ENCODE results near the gene PRKAR1B.

The PRKAR1B gene

GRCh38 chr7:516606-517456 is 210.2 kb downstream of the PRKAR1B start:
- DNase-seq: peak; percentile 46

GRCh38 chr7:516216-516605 is 210.9 kb downstream of the PRKAR1B start:
- DNase-seq: no peak

- DNase-seq: no peak
These were observed 211.5 kb downstream of the PRKAR1B start for GRCh38 chr7:515628-516027.

- no peak for DNase-seq
These were observed 212.2 kb downstream of the PRKAR1B start for GRCh38 chr7:514651-515598.

GRCh38 chr7:514242-514641 is 212.8 kb downstream of the PRKAR1B start:
- DNase-seq: no peak

GRCh38 chr7:513521-514166 is 213.4 kb downstream of the PRKAR1B start:
- DNase-seq: no peak

GRCh38 chr7:512541-513311 is 214.4 kb downstream of the PRKAR1B start:
- DNase-seq: no peak

- DNase-seq: no peak
These were observed 215.0 kb downstream of the PRKAR1B start for GRCh38 chr7:512146-512510.

GRCh38 chr7:511476-512145 is 215.5 kb downstream of the PRKAR1B start:
- no peak for DNase-seq

GRCh38 chr7:510782-511281 is 216.2 kb downstream of the PRKAR1B start:
- DNase-seq: no peak

GRCh38 chr7:510131-510481 is 217.0 kb downstream of the PRKAR1B start:
- DNase-seq: no peak

- DNase-seq: no peak
These were observed 217.5 kb downstream of the PRKAR1B start for GRCh38 chr7:509426-510130.

- DNase-seq: no peak
These were observed 218.5 kb downstream of the PRKAR1B start for GRCh38 chr7:508461-509170.

- no peak for DNase-seq
These were observed 219.3 kb downstream of the PRKAR1B start for GRCh38 chr7:507623-508300.

- no peak for DNase-seq
These were observed 220.0 kb downstream of the PRKAR1B start for GRCh38 chr7:506921-507622.

GRCh38 chr7:506391-506831 is 220.7 kb downstream of the PRKAR1B start:
- no peak for DNase-seq

GRCh38 chr7:505171-505570 is 221.9 kb downstream of the PRKAR1B start:
- no peak for DNase-seq

- no peak for DNase-seq
These were observed 222.6 kb downstream of the PRKAR1B start for GRCh38 chr7:504221-505111.

Data from activated CD4-positive, CD25-positive, alpha-beta regulatory T cell treated with anti-CD3 and anti-CD28 coated beads, Interleukin-2, amount 50 U/mL, for 72 hours (primary cell).